Measurements from ENCODE around the gene SNX30. TPM values are rescaled to one million over a fixed set of nuclear protein-coding genes. Genes with fewer than 3 reads are reported as not detected.

The SNX30 gene
- total RNA-seq, 1 experiment from 2014 or later: 12.7 TPM

DNA sequence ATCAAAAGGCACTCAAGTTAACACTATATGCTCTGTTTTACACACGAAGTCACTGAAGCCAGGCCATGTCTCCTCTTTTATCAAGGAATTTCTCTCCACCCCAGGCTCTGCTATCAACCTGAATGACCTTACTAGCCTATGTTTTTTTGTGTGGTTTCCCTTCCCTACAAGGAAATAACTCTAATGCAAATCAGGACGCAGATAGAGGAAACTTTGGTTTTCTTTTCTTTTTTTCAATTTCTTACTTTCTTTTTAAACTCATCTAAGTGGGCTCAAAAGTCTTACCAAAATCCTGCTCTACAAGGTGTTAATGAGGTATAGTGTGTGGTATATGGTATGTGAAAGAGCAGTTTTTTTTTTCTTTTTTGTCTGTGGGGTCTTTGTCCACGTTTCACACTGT lies 145.6 kb downstream of the SNX30 start:
- TF ChIP-seq ZFX (IDR thresholded peaks at IDR 0.05) (no peak), EZH2 (IDR thresholded peaks at IDR 0.05) (no peak), EGR1 (IDR thresholded peaks at IDR 0.05; ENCODE audit: low read depth) (no peak), TCF7L2 (IDR thresholded peaks at IDR 0.05; ENCODE audit: borderline replicate concordance, extremely low read depth, insufficient read depth, insufficient read length) (no peak), JUND (IDR thresholded peaks at IDR 0.05) (no peak), EZH2phosphoT487 (IDR thresholded peaks at IDR 0.05; ENCODE audit: borderline replicate concordance) (no peak)
- TF ChIP-seq, protein P1, sequence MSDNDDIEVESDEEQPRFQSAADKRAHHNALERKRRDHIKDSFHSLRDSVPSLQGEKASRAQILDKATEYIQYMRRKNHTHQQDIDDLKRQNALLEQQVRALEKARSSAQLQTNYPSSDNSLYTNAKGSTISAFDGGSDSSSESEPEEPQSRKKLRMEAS (IDR thresholded peaks at IDR 0.05): no peak
- TF ChIP-seq, protein P2, sequence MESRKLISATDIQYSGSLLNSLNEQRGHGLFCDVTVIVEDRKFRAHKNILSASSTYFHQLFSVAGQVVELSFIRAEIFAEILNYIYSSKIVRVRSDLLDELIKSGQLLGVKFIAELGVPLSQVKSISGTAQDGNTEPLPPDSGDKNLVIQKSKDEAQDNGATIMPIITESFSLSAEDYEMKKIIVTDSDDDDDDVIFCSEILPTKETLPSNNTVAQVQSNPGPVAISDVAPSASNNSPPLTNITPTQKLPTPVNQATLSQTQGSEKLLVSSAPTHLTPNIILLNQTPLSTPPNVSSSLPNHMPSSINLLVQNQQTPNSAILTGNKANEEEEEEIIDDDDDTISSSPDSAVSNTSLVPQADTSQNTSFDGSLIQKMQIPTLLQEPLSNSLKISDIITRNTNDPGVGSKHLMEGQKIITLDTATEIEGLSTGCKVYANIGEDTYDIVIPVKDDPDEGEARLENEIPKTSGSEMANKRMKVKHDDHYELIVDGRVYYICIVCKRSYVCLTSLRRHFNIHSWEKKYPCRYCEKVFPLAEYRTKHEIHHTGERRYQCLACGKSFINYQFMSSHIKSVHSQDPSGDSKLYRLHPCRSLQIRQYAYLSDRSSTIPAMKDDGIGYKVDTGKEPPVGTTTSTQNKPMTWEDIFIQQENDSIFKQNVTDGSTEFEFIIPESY (IDR thresholded peaks at IDR 0.05; ENCODE audit: extremely low read depth, insufficient replicate concordance, low read length): no peak
- no peaks in the 10 kb centered on the region for H4K20me1 ChIP-seq (ENCODE audit: insufficient read depth)
- no peaks in the 10 kb centered on the region for H3K36me3 ChIP-seq (ENCODE audit: control insufficient read depth in 1 of 2, insufficient read depth in 2 of 2, low read length in 2 of 2)
- RAD21 ChIA-PET (ENCODE audit: low non-redundant PET in 1 of 2, low total read pairs in 2 of 2, uncharacterized antibody in 2 of 2, unreplicated experiment in 2 of 2): no interaction called here
- H3K27me3 ChIP-seq (ENCODE audit: insufficient read depth, low read length): 0 out of 2 replicates have a peak, but pooled peaks cover 3% of the 10 kb centered on the region
- H3K9me3 ChIP-seq (ENCODE audit: control insufficient read depth in 1 of 2, insufficient read depth in 1 of 2, low read depth in 1 of 2, low read length in 2 of 2): no peaks in the 10 kb centered on the region
- H2AFZ ChIP-seq (ENCODE audit: low read depth, low read length, poor library complexity, severe bottlenecking): no peak overlapping the region
- POLR2A ChIA-PET: no interaction called here
- H3K27ac ChIP-seq (ENCODE audit: low read depth, low read length): no peak overlapping the region
- no peaks in the 10 kb centered on the region for H3K79me2 ChIP-seq (ENCODE audit: insufficient read depth, low read length)
- no peak overlapping the region for H3K4me3 ChIP-seq (replicated peaks in 1 of 2; ENCODE audit: low read depth in 1 of 2, low read length in 2 of 2)
- no peak overlapping the region for H3K4me2 ChIP-seq (ENCODE audit: low read length)
- H3K9me2 ChIP-seq (ENCODE audit: insufficient read depth): no peaks in the 10 kb centered on the region
- BruUV-seq (replicated peaks): no TSS peak
- ATAC-seq: no peak
- no peaks in the 10 kb centered on the region for H3K4me1 ChIP-seq (ENCODE audit: control insufficient read depth in 1 of 2, insufficient read depth in 2 of 2, low read length in 2 of 2)
- no peak overlapping the region for H3K9ac ChIP-seq (ENCODE audit: low read length)
- intact Hi-C loops (cut with micrococcal nuclease): loop anchor here (10.0 kb wide), 1 partner anchor 801 kb away; no protein-coding TSS in a partner anchor
- DNase-seq (ENCODE audit: low read depth, low spot score): no peak
- CTCF ChIA-PET: no interaction called here
